ENCODE data around the gene MAGOHB. TPM values are rescaled to one million over a fixed set of nuclear protein-coding genes. Genes with fewer than 3 reads are reported as not detected.
"Not testable (repeated sequence)": the region's sequence is repeated elsewhere in the genome, so short reads cannot be mapped to it uniquely, and the experiment has no call there.

The MAGOHB gene
- total RNA-seq, 4 donors from 2014 or later = 9.5 to 61.3 (median 16.9) TPM

DNA sequence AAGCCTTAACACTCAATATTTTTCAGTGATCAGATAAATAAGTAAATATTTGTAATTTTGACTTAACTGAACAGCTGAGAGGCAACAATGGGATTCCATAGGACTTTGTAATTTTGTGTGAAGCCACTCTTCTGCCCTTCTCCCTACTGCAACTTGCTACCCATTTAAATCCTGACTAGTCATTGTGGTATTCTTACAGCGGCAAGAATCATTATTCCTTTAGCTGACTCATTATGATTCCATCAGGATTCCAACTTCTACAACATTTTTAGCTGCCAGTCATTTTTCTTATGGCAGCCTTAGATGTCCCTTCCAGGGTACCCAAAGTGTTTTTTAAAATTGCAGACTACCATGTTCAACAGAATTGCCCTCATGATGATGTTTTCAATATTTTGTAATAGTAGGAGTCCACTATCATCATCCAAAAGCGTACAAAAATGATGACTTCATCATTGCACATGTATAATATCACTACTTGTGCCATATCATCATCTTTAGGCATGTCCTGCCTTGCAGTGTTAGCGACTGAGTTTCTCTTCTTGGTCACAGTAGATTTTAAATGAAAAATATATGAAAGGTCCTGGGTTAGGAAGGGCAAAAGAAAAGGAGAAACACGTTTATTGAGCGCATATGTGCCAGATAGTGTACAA, 5.1 kb upstream of the MAGOHB start:
- no peak overlapping the region for H3K4me3 ChIP-seq (ENCODE audit: low read depth, poor library complexity, severe bottlenecking)
- TF ChIP-seq POLR2A (IDR thresholded peaks at IDR 0.05) = no peak
- TF ChIP-seq, protein P1, sequence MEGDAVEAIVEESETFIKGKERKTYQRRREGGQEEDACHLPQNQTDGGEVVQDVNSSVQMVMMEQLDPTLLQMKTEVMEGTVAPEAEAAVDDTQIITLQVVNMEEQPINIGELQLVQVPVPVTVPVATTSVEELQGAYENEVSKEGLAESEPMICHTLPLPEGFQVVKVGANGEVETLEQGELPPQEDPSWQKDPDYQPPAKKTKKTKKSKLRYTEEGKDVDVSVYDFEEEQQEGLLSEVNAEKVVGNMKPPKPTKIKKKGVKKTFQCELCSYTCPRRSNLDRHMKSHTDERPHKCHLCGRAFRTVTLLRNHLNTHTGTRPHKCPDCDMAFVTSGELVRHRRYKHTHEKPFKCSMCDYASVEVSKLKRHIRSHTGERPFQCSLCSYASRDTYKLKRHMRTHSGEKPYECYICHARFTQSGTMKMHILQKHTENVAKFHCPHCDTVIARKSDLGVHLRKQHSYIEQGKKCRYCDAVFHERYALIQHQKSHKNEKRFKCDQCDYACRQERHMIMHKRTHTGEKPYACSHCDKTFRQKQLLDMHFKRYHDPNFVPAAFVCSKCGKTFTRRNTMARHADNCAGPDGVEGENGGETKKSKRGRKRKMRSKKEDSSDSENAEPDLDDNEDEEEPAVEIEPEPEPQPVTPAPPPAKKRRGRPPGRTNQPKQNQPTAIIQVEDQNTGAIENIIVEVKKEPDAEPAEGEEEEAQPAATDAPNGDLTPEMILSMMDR (IDR thresholded peaks at IDR 0.05) = no peak
- WGBS, 2 donors = 73 to 80% methylated on average over 5 of the region's 5 CpGs
- DNase-seq (ENCODE audit: low spot score in 2 of 2) = no peak
- intact Hi-C loops (cut with DNase I; ENCODE audit: low total_unique reads) = no loop called here

- no peak overlapping the region for H3K4me3 ChIP-seq (ENCODE audit: low read depth, poor library complexity, severe bottlenecking)
- TF ChIP-seq, protein P1 (IDR thresholded peaks at IDR 0.05) = no peak
- no peak for TF ChIP-seq POLR2A (IDR thresholded peaks at IDR 0.05)
- intact Hi-C loops (cut with DNase I; ENCODE audit: low total_unique reads) = no loop called here
- 83 to 88% methylated on average over 6 of the region's 6 CpGs for WGBS, 2 donors
- DNase-seq (ENCODE audit: low spot score in 2 of 2) = no peak
These were observed 4.5 kb upstream of the MAGOHB start for GRCh38 chr12:10617863-10618262.

GRCh38 chr12:10615532-10615931, 2.1 kb upstream of the MAGOHB start:
- DNase-seq (ENCODE audit: low spot score in 2 of 2) = no peak
- TF ChIP-seq, protein P1 (IDR thresholded peaks at IDR 0.05) = no peak
- TF ChIP-seq POLR2A (IDR thresholded peaks at IDR 0.05) = no peak
- intact Hi-C loops (cut with DNase I; ENCODE audit: low total_unique reads) = no loop called here
- H3K4me3 ChIP-seq (ENCODE audit: low read depth, poor library complexity, severe bottlenecking) = no peak overlapping the region
- WGBS, 2 donors = 59 to 79% methylated on average over 4 of the region's 4 CpGs

DNA sequence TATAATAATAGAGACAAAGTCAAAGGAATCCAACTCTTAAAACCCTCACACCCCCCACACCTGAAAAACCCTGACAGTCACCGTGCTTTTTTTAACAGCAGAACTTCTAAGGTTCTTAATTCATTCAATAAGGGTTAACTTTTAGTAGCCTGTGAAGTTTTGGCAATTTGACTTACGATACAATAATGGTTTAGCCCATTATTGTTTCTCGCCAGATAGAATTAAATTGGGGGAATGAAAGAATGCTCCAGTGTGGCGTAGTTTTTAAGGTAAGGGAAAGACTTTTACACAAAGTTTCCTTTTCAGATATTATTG, 604 bp upstream of the MAGOHB start:
- intact Hi-C loops (cut with DNase I; ENCODE audit: low total_unique reads) = no loop called here

GRCh38 chr12:10612984-10613348, 443 bp downstream of the MAGOHB start:
- whole genome bisulfite sequencing, 2 donors = 1 to 2% methylated on average over 6 of the region's 6 CpGs
- TF ChIP-seq, protein P1 (IDR thresholded peaks at IDR 0.05) = no peak
- intact Hi-C loops (cut with DNase I; ENCODE audit: low total_unique reads) = no loop called here
- DNase-seq (ENCODE audit: low spot score in 2 of 2) = no peak
- peak overlapping the region; percentile 82 for H3K4me3 ChIP-seq (ENCODE audit: low read depth, poor library complexity, severe bottlenecking)

More for the DNA sequence above, 604 bp upstream of the MAGOHB start:
- no peak for TF ChIP-seq POLR2A (IDR thresholded peaks at IDR 0.05)
- TF ChIP-seq, protein P1 (IDR thresholded peaks at IDR 0.05) = no peak
- DNase-seq (ENCODE audit: low spot score in 2 of 2) = no peak
- peak overlapping the region; percentile 82 for H3K4me3 ChIP-seq (ENCODE audit: low read depth, poor library complexity, severe bottlenecking)
- WGBS, 2 donors = 9 to 10% methylated on average over 4 of the region's 4 CpGs

GRCh38 chr12:10612110-10612509, 1.3 kb downstream of the MAGOHB start:
- no peak for TF ChIP-seq POLR2A (IDR thresholded peaks at IDR 0.05)
- TF ChIP-seq, protein P1 (IDR thresholded peaks at IDR 0.05) = no peak
- 54 to 63% methylated on average over 6 of the region's 6 CpGs for WGBS, 2 donors
- no peak overlapping the region for H3K4me3 ChIP-seq (ENCODE audit: low read depth, poor library complexity, severe bottlenecking)
- intact Hi-C loops (cut with DNase I; ENCODE audit: low total_unique reads) = no loop called here
- no peak for DNase-seq (ENCODE audit: low spot score in 2 of 2)

GRCh38 chr12:10611258-10611657, 2.2 kb downstream of the MAGOHB start:
- WGBS, 2 donors = 80 to 82% methylated on average over 4 of the region's 4 CpGs
- intact Hi-C loops (cut with DNase I; ENCODE audit: low total_unique reads); H3K4me3 ChIP-seq (ENCODE audit: low read depth, poor library complexity, severe bottlenecking); DNase-seq (ENCODE audit: low spot score in 2 of 2): not testable (repeated sequence)
